ENCODE measurements around the gene POFUT2. TPM values are rescaled to one million over a fixed set of nuclear protein-coding genes. Genes with fewer than 3 reads are reported as not detected.

Gene POFUT2
- total and polyA plus RNA-seq, 4 donors: 17.9 to 35.7 (median 26.1) TPM

DNA sequence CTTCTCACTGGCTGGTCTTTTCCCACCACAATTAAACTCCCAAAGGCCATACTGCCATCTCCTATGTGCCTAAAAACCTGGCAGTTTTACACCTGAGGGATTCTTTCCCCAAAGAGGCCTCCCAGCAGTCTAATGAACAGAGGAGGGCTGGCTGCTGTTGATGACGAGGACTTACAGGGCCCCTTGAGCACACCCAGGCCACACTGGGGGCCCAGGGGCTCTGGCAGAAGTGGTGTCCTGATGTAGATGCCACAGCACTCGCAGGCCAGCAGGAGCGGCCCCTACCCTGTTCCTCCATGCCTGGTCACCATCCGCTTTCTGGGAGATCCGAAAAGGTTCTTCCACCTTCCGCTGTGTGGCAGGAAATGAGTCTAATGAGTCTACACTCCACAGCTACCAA is 24.2 kb downstream of the POFUT2 start:
- DNase-seq: no peak
- no peak overlapping the region for H3K27ac ChIP-seq (ENCODE audit: low read depth in 1 of 2, low read length in 1 of 2)
- H3K4me3 ChIP-seq: no peak overlapping the region
- WGBS, 2 donors: 89 to 97% methylated on average over 6 of the region's 6 CpGs
- peaks cover 0 to 46% (median 16%) of the 10 kb centered on the region in 4 donors for H3K36me3 ChIP-seq (ENCODE audit: control insufficient read depth in 4 of 4, insufficient read depth in 4 of 4, low read length in 4 of 4)
- peaks cover 0 to 2% (median 0%) of the 10 kb centered on the region in 4 donors for H3K9me3 ChIP-seq (ENCODE audit: control insufficient read depth in 4 of 4, insufficient read depth in 3 of 4, low read length in 3 of 4)
- no peak overlapping the region for H3K9ac ChIP-seq (ENCODE audit: insufficient read depth in 1 of 2, low read length in 2 of 2)
- H3K27me3 ChIP-seq (ENCODE audit: control insufficient read depth in 3 of 3, insufficient read depth in 3 of 3, low read length in 2 of 3): no peaks in the 10 kb centered on the region
- TF ChIP-seq, protein P1, sequence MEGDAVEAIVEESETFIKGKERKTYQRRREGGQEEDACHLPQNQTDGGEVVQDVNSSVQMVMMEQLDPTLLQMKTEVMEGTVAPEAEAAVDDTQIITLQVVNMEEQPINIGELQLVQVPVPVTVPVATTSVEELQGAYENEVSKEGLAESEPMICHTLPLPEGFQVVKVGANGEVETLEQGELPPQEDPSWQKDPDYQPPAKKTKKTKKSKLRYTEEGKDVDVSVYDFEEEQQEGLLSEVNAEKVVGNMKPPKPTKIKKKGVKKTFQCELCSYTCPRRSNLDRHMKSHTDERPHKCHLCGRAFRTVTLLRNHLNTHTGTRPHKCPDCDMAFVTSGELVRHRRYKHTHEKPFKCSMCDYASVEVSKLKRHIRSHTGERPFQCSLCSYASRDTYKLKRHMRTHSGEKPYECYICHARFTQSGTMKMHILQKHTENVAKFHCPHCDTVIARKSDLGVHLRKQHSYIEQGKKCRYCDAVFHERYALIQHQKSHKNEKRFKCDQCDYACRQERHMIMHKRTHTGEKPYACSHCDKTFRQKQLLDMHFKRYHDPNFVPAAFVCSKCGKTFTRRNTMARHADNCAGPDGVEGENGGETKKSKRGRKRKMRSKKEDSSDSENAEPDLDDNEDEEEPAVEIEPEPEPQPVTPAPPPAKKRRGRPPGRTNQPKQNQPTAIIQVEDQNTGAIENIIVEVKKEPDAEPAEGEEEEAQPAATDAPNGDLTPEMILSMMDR (IDR thresholded peaks at IDR 0.05; ENCODE audit: control extremely low read depth, extremely low read depth): no peak
- ATAC-seq (ENCODE audit: insufficient read depth, low FRiP score): no peak
- H3K4me1 ChIP-seq (ENCODE audit: control insufficient read depth in 5 of 5, insufficient read depth in 5 of 5, low read length in 5 of 5): no peaks in the 10 kb centered on the region

DNA sequence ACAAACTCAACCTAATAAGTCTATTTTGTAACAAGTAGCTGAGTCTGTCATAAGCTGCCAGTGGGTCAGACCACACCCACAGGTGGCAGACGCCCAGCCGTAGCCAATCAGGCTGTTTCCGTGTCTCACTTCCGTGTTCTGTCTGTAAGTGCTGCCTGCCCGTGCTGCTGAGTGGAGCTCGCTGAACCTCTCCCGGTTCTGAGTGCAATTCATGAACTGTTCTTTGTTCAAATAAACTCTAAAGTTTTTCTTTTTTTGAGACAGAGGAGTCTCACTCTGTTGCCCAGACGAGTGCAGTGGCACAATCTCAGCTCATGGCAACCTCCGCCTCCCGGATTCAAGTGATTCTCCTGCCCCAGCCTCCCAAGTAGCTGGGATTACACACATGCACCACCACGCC is 25.1 kb downstream of the POFUT2 start:
- H3K27ac ChIP-seq (ENCODE audit: low read depth in 1 of 2, low read length in 1 of 2): no peak overlapping the region
- TF ChIP-seq, protein P1 (IDR thresholded peaks at IDR 0.05; ENCODE audit: control extremely low read depth, extremely low read depth): no peak
- no peaks in the 10 kb centered on the region for H3K4me1 ChIP-seq (ENCODE audit: control insufficient read depth in 5 of 5, insufficient read depth in 5 of 5, low read length in 5 of 5)
- peaks cover 0 to 3% (median 0%) of the 10 kb centered on the region in 3 donors for H3K27me3 ChIP-seq (ENCODE audit: control insufficient read depth in 3 of 3, insufficient read depth in 3 of 3, low read length in 2 of 3)
- WGBS, 2 donors: 81 to 94% methylated on average over 11 of the region's 11 CpGs
- peaks cover 0 to 44% (median 15%) of the 10 kb centered on the region in 4 donors for H3K36me3 ChIP-seq (ENCODE audit: control insufficient read depth in 4 of 4, insufficient read depth in 4 of 4, low read length in 4 of 4)
- no peak overlapping the region for H3K4me3 ChIP-seq
- H3K9ac ChIP-seq (ENCODE audit: insufficient read depth in 1 of 2, low read length in 2 of 2): no peak overlapping the region
- H3K9me3 ChIP-seq (ENCODE audit: control insufficient read depth in 4 of 4, insufficient read depth in 3 of 4, low read length in 3 of 4): peaks cover 0 to 2% (median 0%) of the 10 kb centered on the region in 4 donors
- ATAC-seq (ENCODE audit: insufficient read depth, low FRiP score) (no peak), DNase-seq (no peak)

DNA sequence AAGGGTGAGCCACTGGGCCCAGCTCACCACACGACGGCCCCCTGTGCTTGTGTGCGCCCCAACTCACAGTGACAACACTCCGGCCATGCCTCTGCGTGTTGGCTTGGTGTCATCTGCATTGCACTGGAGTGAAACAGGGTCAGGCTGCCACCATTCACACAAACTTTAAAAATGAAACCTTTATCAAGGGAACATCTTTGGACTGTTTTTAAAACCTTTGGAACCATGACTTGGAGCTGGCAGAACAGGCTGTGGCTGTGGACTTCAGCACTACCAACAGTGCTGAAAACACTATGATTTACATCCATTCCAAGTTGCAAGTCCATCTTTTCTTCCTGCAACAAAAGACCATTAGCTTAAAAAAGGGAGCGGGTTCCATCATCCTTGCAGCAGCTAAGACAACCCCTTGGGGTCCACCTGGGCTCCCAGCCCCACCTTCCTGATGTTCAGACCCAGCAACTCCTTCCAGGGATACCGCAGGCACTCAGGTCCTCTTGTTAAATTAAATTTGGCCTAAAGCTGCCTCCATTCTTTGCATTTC is 25.6 kb downstream of the POFUT2 start:
- no peak for ATAC-seq (ENCODE audit: insufficient read depth, low FRiP score)
- WGBS, 2 donors: 94 to 95% methylated on average over 7 of the region's 7 CpGs
- H3K27me3 ChIP-seq (ENCODE audit: control insufficient read depth in 3 of 3, insufficient read depth in 3 of 3, low read length in 2 of 3): peaks cover 0 to 3% (median 0%) of the 10 kb centered on the region in 3 donors
- TF ChIP-seq, protein P1 (IDR thresholded peaks at IDR 0.05; ENCODE audit: control extremely low read depth, extremely low read depth): no peak
- peaks cover 0 to 4% (median 0%) of the 10 kb centered on the region in 5 donors for H3K4me1 ChIP-seq (ENCODE audit: control insufficient read depth in 5 of 5, insufficient read depth in 5 of 5, low read length in 5 of 5)
- no peak overlapping the region for H3K4me3 ChIP-seq
- peaks cover 0 to 39% (median 10%) of the 10 kb centered on the region in 4 donors for H3K36me3 ChIP-seq (ENCODE audit: control insufficient read depth in 4 of 4, insufficient read depth in 4 of 4, low read length in 4 of 4)
- no peaks in the 10 kb centered on the region for H3K9me3 ChIP-seq (ENCODE audit: control insufficient read depth in 4 of 4, insufficient read depth in 3 of 4, low read length in 3 of 4)
- H3K27ac ChIP-seq (ENCODE audit: low read depth in 1 of 2, low read length in 1 of 2): no peak overlapping the region
- no peak overlapping the region for H3K9ac ChIP-seq (ENCODE audit: insufficient read depth in 1 of 2, low read length in 2 of 2)
- DNase-seq: no peak

DNA sequence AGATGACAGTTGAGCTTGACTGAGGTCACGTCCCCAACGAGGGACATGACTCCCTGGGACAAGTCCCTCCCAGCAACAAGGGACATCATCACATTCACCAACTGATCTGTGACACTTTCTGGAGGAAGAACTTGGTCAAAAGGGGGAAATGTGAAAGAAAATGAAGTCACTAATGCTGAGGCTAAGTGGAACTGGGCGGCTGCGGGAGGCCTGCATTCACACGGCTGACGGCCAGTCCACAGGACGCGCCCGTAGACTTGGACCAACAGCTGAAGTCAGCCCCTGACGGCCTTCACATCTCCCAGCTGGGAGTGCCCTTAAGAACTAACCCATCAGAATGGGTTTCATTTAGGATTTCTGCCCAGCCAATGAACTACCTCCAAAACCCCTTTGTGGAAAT is 26.6 kb downstream of the POFUT2 start:
- H3K9me3 ChIP-seq (ENCODE audit: control insufficient read depth in 4 of 4, insufficient read depth in 3 of 4, low read length in 3 of 4): no peaks in the 10 kb centered on the region
- no peak overlapping the region for H3K9ac ChIP-seq (ENCODE audit: insufficient read depth in 1 of 2, low read length in 2 of 2)
- WGBS, 2 donors: 93 to 94% methylated on average over 10 of the region's 10 CpGs
- ATAC-seq (ENCODE audit: insufficient read depth, low FRiP score): no peak
- DNase-seq: no peak
- H3K27ac ChIP-seq (ENCODE audit: low read depth in 1 of 2, low read length in 1 of 2): no peak overlapping the region
- peaks cover 0 to 12% (median 0%) of the 10 kb centered on the region in 5 donors for H3K4me1 ChIP-seq (ENCODE audit: control insufficient read depth in 5 of 5, insufficient read depth in 5 of 5, low read length in 5 of 5)
- TF ChIP-seq, protein P1 (IDR thresholded peaks at IDR 0.05; ENCODE audit: control extremely low read depth, extremely low read depth): no peak
- H3K36me3 ChIP-seq (ENCODE audit: control insufficient read depth in 4 of 4, insufficient read depth in 4 of 4, low read length in 4 of 4): peaks cover 0 to 29% (median 5%) of the 10 kb centered on the region in 4 donors
- H3K27me3 ChIP-seq (ENCODE audit: control insufficient read depth in 3 of 3, insufficient read depth in 3 of 3, low read length in 2 of 3): peaks cover 0 to 3% (median 0%) of the 10 kb centered on the region in 3 donors
- H3K4me3 ChIP-seq: no peak overlapping the region
